H4 (cell line): ENCODE results near the gene PTPRN2. TPM values are rescaled to one million over a fixed set of nuclear protein-coding genes. Genes with fewer than 3 reads are reported as not detected.

ENCODE experiments used
- DNase-seq: peaks from one replicate; pipeline ENCODE4 v3.0.0-alpha.2; 2015; ENCODE audit warnings: low spot score
- total RNA-seq: library from RNA; depleted of rRNA; stranded (reverse); fragments of >200 nt; shearing (Covaris generic); gene quantifications from 2 replicates; pipeline ENCODE4 v1.2.3, GENCODE V29; 2014

PTPRN2 gene
- total RNA-seq, 1 experiment from 2014 or later = 0.97 TPM

GRCh38 chr7:157998884-157999552 is 588.6 kb downstream of the PTPRN2 start:
- DNase-seq = no peak

GRCh38 chr7:157997471-157997870 is 590.2 kb downstream of the PTPRN2 start:
- no peak for DNase-seq

DNA sequence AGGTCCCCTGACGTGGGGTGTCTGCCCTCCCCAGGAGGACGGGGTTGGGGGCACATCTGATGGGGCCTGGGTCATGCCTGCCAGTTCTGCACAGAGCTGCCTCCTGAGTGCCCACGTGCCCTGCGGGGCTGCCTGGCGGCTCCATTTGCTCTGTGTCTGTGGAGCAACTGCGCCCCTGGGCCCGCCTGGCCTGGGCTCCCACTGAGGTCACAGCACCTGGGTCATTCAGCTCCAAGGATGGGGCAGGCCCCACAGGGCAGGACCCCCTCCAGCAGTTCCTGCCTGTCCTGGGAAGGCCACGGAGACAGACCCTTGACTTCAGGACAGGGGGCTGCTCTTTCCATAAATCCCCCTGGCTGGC is 590.6 kb downstream of the PTPRN2 start:
- DNase-seq = no peak

DNA sequence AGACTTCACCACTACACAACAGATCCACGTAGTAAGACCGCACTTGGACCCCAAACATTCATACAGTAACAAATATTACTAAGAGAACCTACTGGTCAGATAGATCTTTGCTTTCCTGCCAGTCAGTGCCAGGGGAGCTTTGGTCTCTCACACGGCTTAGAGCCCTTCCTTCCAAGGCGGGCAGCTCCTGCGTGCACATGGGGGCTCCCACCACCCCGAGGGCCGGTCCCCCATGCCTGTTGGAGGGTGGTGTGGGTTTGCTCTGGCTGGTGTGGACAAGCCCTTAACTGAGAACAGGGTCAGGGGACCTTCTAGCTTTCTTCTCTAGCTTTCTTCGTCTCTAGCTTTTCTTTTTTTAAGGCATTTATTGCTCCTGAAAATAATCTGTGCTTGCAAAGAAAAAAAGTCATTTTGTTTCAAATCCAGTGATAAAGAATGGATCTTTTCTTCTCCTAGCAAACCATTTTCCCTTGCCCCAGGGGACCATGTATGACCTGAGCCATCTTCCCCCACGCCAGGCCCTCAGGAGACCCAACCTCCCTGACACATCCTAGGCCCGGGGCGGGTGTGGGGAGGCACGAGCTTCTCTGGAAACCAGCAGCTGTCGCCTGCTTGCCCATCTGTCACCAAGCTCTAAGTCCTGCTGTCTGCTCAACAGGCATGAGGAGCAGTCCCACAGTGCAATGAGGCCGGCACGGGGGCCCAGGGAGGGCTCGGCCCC is 591.1 kb downstream of the PTPRN2 start:
- no peak for DNase-seq

DNA sequence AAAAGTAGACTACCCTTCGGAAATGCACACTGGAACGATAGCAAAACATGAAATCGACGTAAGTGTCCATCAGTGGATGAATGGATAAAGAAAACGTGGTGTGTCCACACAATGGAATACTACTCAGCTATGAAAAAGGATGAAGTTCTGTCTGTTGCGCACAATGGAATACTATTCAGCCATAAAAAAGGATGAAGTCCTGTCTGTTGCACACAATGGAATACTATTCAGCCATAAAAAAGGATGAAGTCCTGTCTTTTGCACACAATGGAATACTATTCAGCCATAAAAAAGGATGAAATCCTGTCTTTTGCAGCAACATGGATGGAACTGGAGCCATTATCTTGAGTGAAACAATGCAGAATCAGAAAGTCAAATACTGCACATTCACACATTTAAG is 591.8 kb downstream of the PTPRN2 start:
- DNase-seq = no peak

- DNase-seq = no peak
Observed at GRCh38 chr7:157994319-157994718, 593.3 kb downstream of the PTPRN2 start.

- no peak for DNase-seq
Observed at GRCh38 chr7:157993406-157994105, 594.1 kb downstream of the PTPRN2 start.

DNA sequence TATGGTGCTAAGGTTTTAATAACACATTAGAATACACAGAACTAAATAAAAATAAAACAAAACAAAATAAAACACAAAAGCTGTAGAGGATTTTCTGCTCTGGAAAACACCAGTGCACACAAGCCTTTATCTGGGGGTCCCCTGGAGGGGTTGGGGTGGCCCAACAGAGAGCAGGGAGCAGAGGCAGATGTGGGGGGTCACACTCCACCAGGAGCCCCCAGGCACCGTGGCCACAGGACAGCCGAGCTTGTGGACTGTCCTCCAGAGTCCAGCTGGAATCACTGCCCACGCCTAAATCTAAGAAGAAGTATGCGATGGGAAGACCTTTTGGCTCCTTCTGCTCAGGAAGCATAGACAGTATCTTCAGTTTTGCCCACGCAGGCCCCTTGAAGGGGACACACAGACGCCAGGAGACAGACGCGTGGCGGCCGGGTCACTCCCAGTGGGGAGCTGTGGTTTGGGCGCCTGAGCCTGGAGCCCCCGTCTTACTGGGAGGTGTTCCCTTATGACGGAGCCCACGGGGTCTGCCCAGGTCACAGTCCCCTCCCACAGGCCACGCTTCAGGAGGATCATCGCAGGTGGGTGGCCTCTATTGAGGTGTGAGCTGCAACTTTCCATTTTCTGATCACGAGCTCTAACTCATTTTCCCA is 595.0 kb downstream of the PTPRN2 start:
- DNase-seq = no peak

- no peak for DNase-seq
Observed at GRCh38 chr7:157991761-157992160, 595.9 kb downstream of the PTPRN2 start.

- DNase-seq = no peak
Observed at GRCh38 chr7:157991351-157991750, 596.3 kb downstream of the PTPRN2 start.

- DNase-seq = no peak
Observed at GRCh38 chr7:157990881-157991250, 596.8 kb downstream of the PTPRN2 start.

- DNase-seq = no peak
Observed at GRCh38 chr7:157990226-157990880, 597.3 kb downstream of the PTPRN2 start.

- DNase-seq = no peak
Observed at GRCh38 chr7:157989589-157989988, 598.0 kb downstream of the PTPRN2 start.

DNA sequence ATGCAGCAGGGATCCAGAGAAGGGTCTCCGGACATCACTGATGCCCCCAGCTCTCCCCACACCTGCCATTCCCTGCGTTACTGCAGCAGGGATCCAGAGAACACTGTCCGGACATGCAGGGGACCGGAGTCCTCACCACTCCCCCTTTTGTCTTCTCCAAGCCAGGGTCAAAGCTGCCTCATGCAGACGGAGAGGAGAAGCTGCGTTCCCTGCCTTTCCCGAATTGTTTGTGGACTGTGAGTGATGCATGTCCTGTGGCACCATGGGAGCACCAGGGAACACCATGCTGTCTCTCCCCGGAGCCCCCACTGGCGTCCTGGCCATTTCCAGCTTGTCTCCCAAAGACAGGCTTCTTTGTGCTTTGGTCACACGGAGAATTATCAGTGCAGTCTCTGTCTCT is 599.7 kb downstream of the PTPRN2 start:
- no peak for DNase-seq

DNA sequence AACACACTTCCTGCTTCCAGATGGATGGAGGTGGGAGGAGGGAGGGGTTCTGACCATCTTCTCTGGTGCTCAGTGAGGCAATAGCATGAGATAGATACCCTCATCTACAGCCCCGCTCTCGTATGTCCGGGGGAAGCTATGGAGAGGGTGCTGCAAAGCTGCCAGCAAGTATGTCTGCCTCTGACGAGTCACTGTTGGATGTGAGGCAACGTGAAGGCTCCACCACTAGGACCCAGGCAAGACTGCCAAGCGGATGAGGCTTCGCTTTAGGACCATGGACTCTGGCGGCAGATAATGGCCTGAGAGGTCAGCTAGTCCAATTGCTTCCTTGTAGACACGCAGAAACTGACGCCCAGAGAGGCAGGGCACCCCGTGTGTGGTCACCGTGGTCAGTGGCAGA is 601.6 kb downstream of the PTPRN2 start:
- DNase-seq = no peak

GRCh38 chr7:157985636-157986035 is 602.0 kb downstream of the PTPRN2 start:
- no peak for DNase-seq

GRCh38 chr7:157984423-157985163 is 603.0 kb downstream of the PTPRN2 start:
- DNase-seq = no peak

DNA sequence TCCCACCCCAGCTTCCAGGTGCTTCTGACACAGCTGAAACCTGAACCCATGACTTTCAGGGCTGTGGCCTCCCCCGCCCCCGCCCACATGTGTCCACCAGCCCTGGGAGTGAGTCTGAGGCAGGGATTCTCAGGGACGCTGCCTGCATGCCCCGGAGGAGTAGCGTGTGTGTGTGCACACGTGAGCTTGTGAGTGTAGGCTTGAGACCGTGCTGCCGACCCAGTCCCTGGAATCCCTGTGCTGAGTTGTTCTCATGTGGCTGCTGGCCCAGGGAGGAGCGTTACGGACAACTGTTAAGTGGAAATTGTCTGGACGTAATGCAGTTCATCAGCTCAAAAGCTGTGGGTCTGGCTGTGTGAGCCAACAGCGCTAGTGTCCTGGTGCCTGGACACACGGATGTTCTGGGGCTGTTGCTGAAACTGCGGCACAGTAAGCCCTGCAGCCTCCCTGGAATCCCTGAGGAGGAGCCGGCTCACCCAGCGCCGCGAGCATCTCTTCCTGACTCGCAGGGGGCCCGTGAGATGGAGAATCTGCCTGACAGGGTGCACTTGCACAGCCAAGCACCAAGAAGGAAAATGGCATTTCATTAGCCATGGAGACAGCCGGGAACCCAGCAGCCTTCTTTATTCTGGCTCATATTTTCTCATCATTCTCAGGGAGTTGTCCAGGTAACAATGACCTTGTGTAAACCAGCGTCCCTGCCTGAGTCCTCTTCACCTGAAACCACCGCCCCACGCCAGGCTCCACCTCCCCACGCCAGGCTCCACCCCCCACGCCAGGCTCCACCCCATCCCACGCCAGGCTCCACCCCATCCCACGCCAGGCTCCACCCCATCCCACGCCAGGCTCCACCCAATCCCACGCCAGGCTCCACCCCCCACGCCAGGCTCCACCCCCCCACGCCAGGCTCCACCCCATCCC is 603.9 kb downstream of the PTPRN2 start:
- no peak for DNase-seq

DNA sequence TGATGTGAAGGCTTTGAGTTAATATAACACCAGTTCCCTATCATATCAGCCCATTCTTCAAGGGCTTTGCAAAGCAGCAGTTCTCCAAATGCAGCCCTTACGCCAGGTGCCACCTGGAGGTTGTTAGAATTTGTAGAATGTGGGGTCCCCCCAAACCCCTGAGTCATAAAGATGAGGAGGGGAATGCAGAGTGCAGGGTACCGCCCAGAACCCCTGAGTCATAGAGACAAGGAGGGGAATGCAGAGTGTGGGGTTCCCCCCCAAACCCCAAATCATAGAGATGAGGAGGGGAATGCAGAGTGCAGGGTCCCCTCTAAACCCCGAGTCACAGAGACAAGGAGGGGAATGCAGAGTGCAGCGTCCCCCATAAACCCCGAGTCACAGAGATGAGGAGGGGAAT is 605.8 kb downstream of the PTPRN2 start:
- no peak for DNase-seq

DNA sequence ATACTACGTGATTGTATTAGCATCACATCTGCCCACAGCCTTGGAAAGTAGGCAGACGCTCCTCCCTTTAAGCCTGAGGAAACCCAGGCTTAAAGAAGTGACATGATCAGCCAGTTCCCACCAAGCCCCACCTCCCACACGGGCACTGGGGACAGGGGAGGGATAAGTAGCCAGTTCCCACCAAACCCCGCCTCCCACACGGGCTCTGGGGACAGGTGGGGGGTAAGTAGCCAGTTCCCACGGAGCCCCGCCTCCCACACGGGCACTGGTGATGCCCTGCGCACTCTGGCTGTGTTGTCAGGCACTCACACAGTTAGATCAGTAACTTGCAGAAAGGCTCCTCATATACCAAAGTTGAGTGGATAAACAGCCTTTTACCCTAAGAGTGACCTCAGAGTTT is 606.8 kb downstream of the PTPRN2 start:
- DNase-seq = no peak
